HCT116 (cell line): ENCODE measurements around the gene HBP1.

Experiments
- CEBPB ChIP-seq: IDR thresholded peaks from 2 replicates; pipeline ENCODE4 v1.6.1; 2012; ENCODE audit warnings: low read depth
- CTCF ChIP-seq, 3 experiments: fragments of 200-600 bp in 1 of 3; sonication (generic) in 1 of 3; IDR thresholded peaks in 2 of 3; conservative IDR thresholded peaks in 1 of 3; 2 replicates each; pipeline ENCODE4 v1.5.1; 2012 to 2017; ENCODE audit warnings: low read depth in 2 of 3, low read length in 2 of 3, antibody characterized with exemption in 1 of 3, borderline replicate concordance in 1 of 3, control low read depth in 1 of 3, mild to moderate bottlenecking in 1 of 3, mixed read lengths in 1 of 3, mixed run types in 1 of 3, moderate library complexity in 1 of 3; ENCODE audit not compliant: insufficient read depth in 1 of 3
- EZH2 ChIP-seq: fragments of 200-600 bp; sonication (generic); IDR thresholded peaks from 2 replicates; pipeline ENCODE4 v1.6.1; 2017; ENCODE audit warnings: antibody characterized with exemption, mixed run types
- JUND ChIP-seq: IDR thresholded peaks from 2 replicates; pipeline ENCODE4 v1.6.1; 2012
- MAX ChIP-seq: IDR thresholded peaks from 2 replicates; pipeline ENCODE4 v1.6.1; 2012
- POLR2A ChIP-seq: IDR thresholded peaks from 2 replicates; pipeline ENCODE4 v1.7.0; 2011; ENCODE audit warnings: borderline replicate concordance; ENCODE audit not compliant: insufficient read depth, insufficient read length; ENCODE audit errors: extremely low read depth
- REST ChIP-seq: IDR thresholded peaks from 2 replicates; pipeline ENCODE4 v1.6.1; 2012; ENCODE audit warnings: low read depth
- SIN3A ChIP-seq: IDR thresholded peaks from 2 replicates; pipeline ENCODE4 v1.6.1; 2012; ENCODE audit warnings: low read depth
- SP1 ChIP-seq: IDR thresholded peaks from 2 replicates; pipeline ENCODE4 v1.6.1; 2012; ENCODE audit warnings: low read depth
- SRF ChIP-seq: IDR thresholded peaks from 2 replicates; pipeline ENCODE4 v1.6.1; 2012; ENCODE audit warnings: low read depth
- YY1 ChIP-seq: IDR thresholded peaks from 2 replicates; pipeline ENCODE4 v1.6.1; 2011; ENCODE audit warnings: low read length, low read depth, moderate library complexity, mild to moderate bottlenecking; ENCODE audit not compliant: insufficient replicate concordance; ENCODE audit errors: extremely low read depth
- ZFX ChIP-seq: fragments of 450-650 bp; IDR thresholded peaks from 2 replicates; pipeline ENCODE4 v1.6.1; 2017
- TF ChIP-seq, protein P1 (sequence below): IDR thresholded peaks from 2 replicates; pipeline ENCODE4 v1.6.1; 2012

DNA sequence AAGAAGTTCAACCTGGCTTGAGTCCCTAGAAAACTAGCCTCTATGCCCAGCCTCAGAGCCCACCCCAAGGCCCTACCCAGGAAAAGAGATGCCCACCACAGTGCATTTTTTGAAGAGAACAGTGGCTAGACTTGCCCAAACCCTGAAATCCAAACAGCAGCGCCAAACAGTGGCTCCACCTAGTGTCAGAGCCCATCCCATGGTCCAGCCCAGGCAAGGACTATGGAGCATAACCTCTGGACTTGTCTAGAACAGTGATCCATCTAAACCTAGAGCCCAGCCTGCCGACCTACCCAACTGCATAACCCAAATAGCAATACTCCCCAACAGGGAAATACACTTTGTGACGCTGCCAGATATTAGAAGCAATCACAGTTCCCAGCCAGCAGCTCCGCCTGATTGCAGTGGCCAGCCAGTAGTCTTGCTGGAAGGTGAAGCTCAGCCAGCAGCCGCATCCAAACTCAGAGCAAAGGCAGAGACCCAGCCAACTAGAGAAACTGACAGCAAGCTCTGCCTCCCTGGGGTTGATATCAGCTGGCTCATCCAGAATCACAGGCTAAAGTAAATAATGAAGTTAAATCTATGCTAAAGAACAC is 44.5 kb downstream of the HBP1 start:
- no peak for TF ChIP-seq SRF
- TF ChIP-seq SIN3A, result no peak
- no peak for TF ChIP-seq YY1
- no peak for TF ChIP-seq JUND
- peak in 1 of 3 experiments; percentile 25; a peak in 1 of 6 replicates for TF ChIP-seq CTCF (IDR thresholded peaks at IDR 0.05 in 2 of 3, conservative IDR thresholded peaks at IDR 0.05 in 1 of 3; ENCODE audit: borderline replicate concordance in 1 of 3, insufficient read depth in 1 of 3, low read depth in 2 of 3, low read length in 2 of 3)
- no peak for TF ChIP-seq SP1
- TF ChIP-seq POLR2A, result no peak
- TF ChIP-seq, protein P1, sequence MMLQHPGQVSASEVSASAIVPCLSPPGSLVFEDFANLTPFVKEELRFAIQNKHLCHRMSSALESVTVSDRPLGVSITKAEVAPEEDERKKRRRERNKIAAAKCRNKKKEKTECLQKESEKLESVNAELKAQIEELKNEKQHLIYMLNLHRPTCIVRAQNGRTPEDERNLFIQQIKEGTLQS, result no peak
- TF ChIP-seq MAX, result no peak
- TF ChIP-seq REST, result no peak
- TF ChIP-seq EZH2, result no peak
- TF ChIP-seq ZFX, result no peak
- TF ChIP-seq CEBPB, result no peak
